A549 (cell line): ENCODE results near the gene CALHM3. TPM values are rescaled to one million over a fixed set of nuclear protein-coding genes. Genes with fewer than 3 reads are reported as not detected.
A peak's percentile ranks its signal among the peaks of the same experiment; 100 is the strongest.

Experiments used
- ATAC-seq, 2 experiments: fragments of 200-7000 bp in 1 of 2; fragments of >200 bp in 1 of 2; cut with Nextera tagmentation in 1 of 2; cut with Tn5 transposase in 1 of 2; 3 replicates each; pipeline versions ENCODE4 v1.8.0 to v1.9.1; 2018 to 2020; ENCODE audit warnings: mild to moderate bottlenecking in 1 of 2, moderate library complexity in 1 of 2
- CTCF ChIA-PET: fragments of 300-600 bp; sonication (Branson Sonifier 250); formaldehyde crosslinking; extraction: SDS; loops from one replicate; lab custom pipeline; 2021; ENCODE audit warnings: antibody characterized with exemption, inconsistent platforms; lab: Yijun Ruan, JAX
- POLR2A ChIA-PET: fragments of 350-600 bp; formaldehyde crosslinking; extraction: SDS; loops from one replicate; lab custom pipeline; 2021; ENCODE audit warnings: antibody characterized with exemption, inconsistent platforms; lab: Yijun Ruan, JAX
- DNase-seq, 2 experiments: peaks; one replicate each; pipeline versions ENCODE4 v3.0.0 to v3.0.0-alpha.2; 2011 to 2016; ENCODE audit warnings: low read depth in 1 of 2, low spot score in 1 of 2
- FAIRE-seq: peaks from 2 replicates; lab custom pipeline; 2011; peaks lifted over from hg19 to GRCh38; lab: Jason Lieb, UNC
- H3K27ac ChIP-seq, 2 experiments: fragments of >200 bp; sonication (Bioruptor Twin); formaldehyde crosslinking; 3 replicates each; pipeline ENCODE4 v1.5.1; 2016 to 2017
- H3K4me1 ChIP-seq: fragments of >200 bp; sonication (Bioruptor Twin); formaldehyde crosslinking; 3 replicates; pipeline ENCODE4 v1.6.1; 2016
- H3K4me2 ChIP-seq: fragments of >200 bp; sonication (Bioruptor Twin); formaldehyde crosslinking; 3 replicates; pipeline ENCODE4 v1.6.1; 2016
- H3K4me3 ChIP-seq: fragments of >200 bp; sonication (Bioruptor Twin); formaldehyde crosslinking; 3 replicates; pipeline ENCODE4 v1.5.1; 2016
- H3K9me3 ChIP-seq: fragments of >200 bp; sonication (Bioruptor Twin); formaldehyde crosslinking; 3 replicates; pipeline ENCODE4 v1.6.1; 2016
- ATOH8 ChIP-seq: fragments of 250-450 bp; sonication (Bioruptor Pico); IDR thresholded peaks from 2 replicates; pipeline ENCODE4 v1.5.0; 2020; ENCODE audit warnings: low read depth, mild to moderate bottlenecking, moderate library complexity
- CHD4 ChIP-seq: fragments of 200-600 bp; sonication (generic); IDR thresholded peaks from 2 replicates; pipeline ENCODE4 v1.6.1; 2016; ENCODE audit warnings: antibody characterized with exemption, mild to moderate bottlenecking, borderline replicate concordance
- EHF ChIP-seq: fragments of 250-450 bp; sonication (Bioruptor Pico); IDR thresholded peaks from 2 replicates; pipeline ENCODE4 v1.5.0; 2020; ENCODE audit warnings: mild to moderate bottlenecking
- EP300 ChIP-seq, 2 experiments: fragments of >200 bp; sonication (Bioruptor Twin); formaldehyde crosslinking; IDR thresholded peaks; 2 replicates in 1 of 2; 3 replicates in 1 of 2; pipeline ENCODE4 v1.6.1; 2016 to 2017
- ESRRA ChIP-seq: fragments of 150-350 bp; IDR thresholded peaks from 2 replicates; pipeline ENCODE4 v1.6.1; 2014; ENCODE audit warnings: mild to moderate bottlenecking, low read length, borderline replicate concordance
- FOSL2 ChIP-seq, 2 experiments: fragments of 450-650 bp in 1 of 2; fragments of >200 bp in 1 of 2; sonication (Bioruptor Twin) in 1 of 2; formaldehyde crosslinking; IDR thresholded peaks; 2 replicates each; pipeline versions ENCODE4 v1.5.0 to v1.6.1; 2016 to 2020; ENCODE audit warnings: mild to moderate bottlenecking in 1 of 2, moderate library complexity in 1 of 2
- GATA3 ChIP-seq: IDR thresholded peaks from 2 replicates; pipeline ENCODE4 v1.6.1; 2012; ENCODE audit warnings: borderline replicate concordance
- HES2 ChIP-seq: fragments of >200 bp; sonication (Bioruptor Twin); formaldehyde crosslinking; IDR thresholded peaks from 2 replicates; pipeline ENCODE4 v1.6.1; 2016
- HMGXB4 ChIP-seq: fragments of 250-450 bp; sonication (Bioruptor Pico); IDR thresholded peaks from 2 replicates; pipeline ENCODE4 v1.5.0; 2021; ENCODE audit warnings: mild to moderate bottlenecking, moderate library complexity, borderline replicate concordance
- HOXA7 ChIP-seq: fragments of 250-450 bp; sonication (Bioruptor Pico); IDR thresholded peaks from 2 replicates; pipeline ENCODE4 v1.5.0; 2020; ENCODE audit warnings: mild to moderate bottlenecking, moderate library complexity
- HOXB5 ChIP-seq: fragments of 250-450 bp; sonication (Bioruptor Pico); IDR thresholded peaks from 2 replicates; pipeline ENCODE4 v1.5.0; 2020; ENCODE audit warnings: mild to moderate bottlenecking, moderate library complexity
- MAX ChIP-seq: IDR thresholded peaks from 2 replicates; pipeline ENCODE4 v1.6.1; 2012
- MAZ ChIP-seq: fragments of 150-350 bp; IDR thresholded peaks from 2 replicates; pipeline ENCODE4 v1.6.1; 2014; ENCODE audit warnings: antibody characterized with exemption, low read depth, low read length, borderline replicate concordance
- NFE2L2 ChIP-seq: fragments of 150-350 bp; conservative IDR thresholded peaks from 2 replicates; pipeline ENCODE4 v1.6.1; 2014; ENCODE audit warnings: low read length
- NPAS2 ChIP-seq: fragments of 250-450 bp; sonication (Bioruptor Pico); IDR thresholded peaks from 2 replicates; pipeline ENCODE4 v1.8.0; 2022; ENCODE audit warnings: mild to moderate bottlenecking, moderate library complexity, borderline replicate concordance
- NR3C1 ChIP-seq: fragments of >200 bp; sonication (Bioruptor Twin); formaldehyde crosslinking; IDR thresholded peaks from 3 replicates; pipeline ENCODE4 v1.6.1; 2017
- POLR2A ChIP-seq: IDR thresholded peaks from 2 replicates; pipeline ENCODE4 v1.6.1; 2012; ENCODE audit warnings: mild to moderate bottlenecking, low read length
- RARB ChIP-seq: fragments of 250-450 bp; sonication (Bioruptor Pico); IDR thresholded peaks from 2 replicates; pipeline ENCODE4 v1.8.0; 2021; ENCODE audit warnings: mild to moderate bottlenecking, moderate library complexity
- RCOR1 ChIP-seq: fragments of 150-350 bp; IDR thresholded peaks from 2 replicates; pipeline ENCODE4 v1.6.1; 2014; ENCODE audit warnings: antibody characterized with exemption, low read length, low read depth
- RFX5 ChIP-seq: fragments of 450-650 bp; IDR thresholded peaks from 2 replicates; pipeline ENCODE4 v1.7.1; 2014; ENCODE audit warnings: antibody characterized with exemption, mild to moderate bottlenecking, moderate library complexity
- SMC3 ChIP-seq: fragments of >200 bp; sonication (Bioruptor Twin); formaldehyde crosslinking; IDR thresholded peaks from 3 replicates; pipeline ENCODE4 v1.6.1; 2018; ENCODE audit warnings: inconsistent platforms
- SREBF2 ChIP-seq: fragments of 450-650 bp; IDR thresholded peaks from 2 replicates; pipeline ENCODE4 v1.6.1; 2014; ENCODE audit warnings: mild to moderate bottlenecking, moderate library complexity
- TP53 ChIP-seq: fragments of 250-450 bp; sonication (Bioruptor Pico); IDR thresholded peaks from 2 replicates; pipeline ENCODE4 v1.5.0; 2021; ENCODE audit warnings: mild to moderate bottlenecking, moderate library complexity
- USF2 ChIP-seq: fragments of 450-650 bp; IDR thresholded peaks from 2 replicates; pipeline ENCODE4 v1.6.1; 2014; ENCODE audit warnings: antibody characterized with exemption
- ZFP36 ChIP-seq: fragments of 450-650 bp; IDR thresholded peaks from 2 replicates; pipeline ENCODE4 v1.6.1; 2014; ENCODE audit warnings: borderline replicate concordance; ENCODE audit not compliant: partially characterized antibody
- ZNF302 ChIP-seq: fragments of 250-450 bp; sonication (Bioruptor Pico); IDR thresholded peaks from 2 replicates; pipeline ENCODE4 v1.9.0; 2021; ENCODE audit warnings: inconsistent platforms, mild to moderate bottlenecking, moderate library complexity
- ZSCAN20 ChIP-seq: fragments of 250-450 bp; sonication (Bioruptor Pico); IDR thresholded peaks from 2 replicates; pipeline ENCODE4 v1.8.0; 2022; ENCODE audit warnings: mild to moderate bottlenecking, moderate library complexity
- WGBS: methylation state at CpG from one replicate; pipeline ENCODE4 v1.1.6; 2017; ENCODE audit errors: missing lambda C conversion rate; 5-methylcytosine and 5-hydroxymethylcytosine counted together
- polyA plus RNA-seq, 4 experiments: library from polyadenylated mRNA; depleted of rRNA in 3 of 4; stranded (reverse); fragments of >200 nt; fragmentation: RNase III in 1 of 4; extraction: RNeasy Plus Mini Kit Qiagen cat#74134 plus additional on column Dnase treatment in 1 of 4; gene quantifications; 2 replicates in 3 of 4; 3 replicates in 1 of 4; pipeline ENCODE4 v1.2.3, GENCODE V29; 2011 to 2017

CALHM3 gene
- polyA plus RNA-seq, 2 of the 4 experiments (the other 2 are of a cell fraction): 0.08 to 0.21 TPM

GRCh38 chr10:103491729-103492364 lies 12.8 kb upstream of the CALHM3 start:
- no peaks in the 10 kb centered on the region for H3K9me3 ChIP-seq
- WGBS: 54% methylated on average over 7 of the region's 7 CpGs
- CTCF ChIA-PET: interaction anchor here (0.9 to 4.0 kb wide), 11 partner anchors 9 to 194 kb away, joined by 3 to 17 read pairs (median 4); no protein-coding TSS in a partner anchor
- H3K4me1 ChIP-seq: peaks cover 13% of the 10 kb centered on the region
- peak overlapping the region; percentile 35; the same call in 2 of the 3 replicates for H3K4me2 ChIP-seq
- H3K4me3 ChIP-seq: no peak overlapping the region
- peak; percentile 69 to 74 for ATAC-seq
- POLR2A ChIA-PET: no interaction called here
- FAIRE-seq: no peak
- peak; percentile 68 to 77 for DNase-seq
- TF ChIP-seq HOXB5 (CRISPR knock-in tag) (no peak), FOSL2 (IDR thresholded peaks at IDR 0.05) (peak; percentile 57), FOSL2 (CRISPR knock-in tag; IDR thresholded peaks at IDR 0.05) (peak; percentile 61), ZNF302 (CRISPR knock-in tag) (no peak), TP53 (CRISPR knock-in tag) (no peak), SREBF2 (no peak), USF2 (peak; percentile 59), HOXA7 (CRISPR knock-in tag) (no peak), RCOR1 (no peak), NPAS2 (CRISPR knock-in tag) (no peak), NR3C1 (no peak), MAX (peak; percentile 32), RFX5 (no peak), EP300 (IDR thresholded peaks at IDR 0.05) (no peak)
- no peak overlapping the region for H3K27ac ChIP-seq

- TF ChIP-seq ESRRA (no peak), EP300 (IDR thresholded peaks at IDR 0.05) (no peak), GATA3 (no peak), SMC3 (no peak), NR3C1 (no peak), HOXA7 (CRISPR knock-in tag) (no peak), HMGXB4 (no peak), POLR2A (no peak), RARB (no peak), NFE2L2 (no peak), ZSCAN20 (no peak), HES2 (no peak), EHF (no peak), ZFP36 (no peak), CHD4 (no peak), ATOH8 (CRISPR knock-in tag) (no peak), MAZ (no peak)
- Histone ChIP-seq H3K4me2 (no peak overlapping the region), H3K9me3 (no peaks in the 10 kb centered on the region), H3K4me1 (peaks cover 13% of the 10 kb centered on the region), H3K27ac (no peak overlapping the region), H3K4me3 (no peak overlapping the region)
- no peak for FAIRE-seq
- ChIA-PET CTCF (interaction anchor here (0.7 to 4.0 kb wide), 9 partner anchors 8 to 102 kb away, joined by 3 to 17 read pairs (median 3); no protein-coding TSS in a partner anchor), POLR2A (no interaction called here)
- 90% methylated on average over 1 of the region's 1 CpG for WGBS
- no peak for DNase-seq
- peak; percentile 9 to 13; a peak in 3 of 6 replicates for ATAC-seq
Observed at GRCh38 chr10:103490986-103491314, 11.9 kb upstream of the CALHM3 start.
